Right atrium auricular region (tissue), 2 donors: Measurements from ENCODE around the gene GRAMD1A. TPM values are rescaled to one million over a fixed set of nuclear protein-coding genes. Genes with fewer than 3 reads are reported as not detected.

Experiments used
- DNase-seq: peaks from one replicate; pipeline ENCODE4 v3.0.0-alpha.2; 2019; ENCODE audit warnings: low spot score
- H3K27ac ChIP-seq, 2 donors: fragments of 200-600 bp; sonication (generic); 1 replicate in 1 of 2; 2 replicates in 1 of 2; pipeline ENCODE4 v1.5.1; 2016 to 2019
- H3K27me3 ChIP-seq, 2 donors: fragments of 200-600 bp; sonication (generic); one replicate each; pipeline versions ENCODE4 v1.5.1 to v1.6.0; 2017 to 2019
- H3K36me3 ChIP-seq: fragments of 200-600 bp; sonication (generic); one replicate; pipeline ENCODE4 v1.5.1; 2016
- H3K4me1 ChIP-seq, 2 donors: fragments of 200-600 bp; sonication (generic); one replicate each; pipeline versions ENCODE4 v1.5.1 to v1.6.0; 2017 to 2019
- H3K4me3 ChIP-seq, 2 donors: fragments of 200-600 bp; sonication (generic); 1 replicate in 1 of 2; 2 replicates in 1 of 2; pipeline ENCODE4 v1.5.1; 2017 to 2019; ENCODE audit warnings: mild to moderate bottlenecking in 1 of 2, moderate library complexity in 1 of 2
- H3K9me3 ChIP-seq, 2 donors: fragments of 200-600 bp; sonication (generic); one replicate each; pipeline ENCODE4 v1.5.1; 2019
- CTCF ChIP-seq, 2 donors: fragments of 200-600 bp; sonication (generic); IDR thresholded peaks; one replicate each; pipeline ENCODE4 v1.5.1; 2019; ENCODE audit warnings: antibody characterized with exemption in 2 of 2
- total RNA-seq, 2 donors: library from RNA; depleted of rRNA; stranded (reverse); fragments of >200 nt; gene quantifications; one replicate each; pipeline ENCODE4 v1.1.0, GENCODE V29; 2016

GRAMD1A gene
- total RNA-seq, 2 donors from 2014 or later: 29.6 to 37.7 TPM

GRCh38 chr19:35040826-35041547 lies 40.9 kb downstream of the GRAMD1A start:
- H3K4me1 ChIP-seq: peaks cover 0 to 62% of the 10 kb centered on the region in 2 donors
- TF ChIP-seq CTCF (IDR thresholded peaks at IDR 0.05): no peak
- H3K4me3 ChIP-seq: peak overlapping the region in 1 of 2 donors; percentile 25
- H3K27ac ChIP-seq: peak overlapping the region; percentile 81 to 82
- H3K27me3 ChIP-seq: no peaks in the 10 kb centered on the region
- peak; percentile 94 for DNase-seq
- H3K9me3 ChIP-seq: no peaks in the 10 kb centered on the region
- H3K36me3 ChIP-seq: peaks cover 13% of the 10 kb centered on the region

- H3K9me3 ChIP-seq: no peaks in the 10 kb centered on the region
- H3K36me3 ChIP-seq: peaks cover 8% of the 10 kb centered on the region
- peak within 1 kb of the TSS in 1 of 2 donors; percentile 25 for H3K4me3 ChIP-seq
- H3K27ac ChIP-seq: peak within 1 kb of the TSS; percentile 81 to 82
- H3K4me1 ChIP-seq: peaks cover 0 to 63% of the 10 kb centered on the region in 2 donors
- no peaks in the 10 kb centered on the region for H3K27me3 ChIP-seq
- no peak for TF ChIP-seq CTCF (IDR thresholded peaks at IDR 0.05)
- no peak for DNase-seq
These were observed 41.5 kb downstream of the GRAMD1A start, which contains the start of gene HPN for GRCh38 chr19:35041548-35042055. Gene HPN (plus strand): TSS chr19:35041721. CDS start chr19:35042507, 786 bp downstream.

GRCh38 chr19:35042056-35042730 lies 42.1 kb downstream of the GRAMD1A start:
- Histone ChIP-seq H3K4me3 (no peak overlapping the region), H3K27ac (peak overlapping the region; percentile 81 to 82), H3K27me3 (no peaks in the 10 kb centered on the region), H3K36me3 (peaks cover 2% of the 10 kb centered on the region), H3K4me1 (peaks cover 0 to 60% of the 10 kb centered on the region in 2 donors), H3K9me3 (no peaks in the 10 kb centered on the region)
- DNase-seq: no peak
- TF ChIP-seq CTCF (IDR thresholded peaks at IDR 0.05): no peak

- Histone ChIP-seq H3K9me3 (no peaks in the 10 kb centered on the region), H3K27ac (peak overlapping the region; percentile 81 to 82), H3K4me3 (no peak overlapping the region), H3K4me1 (peaks cover 0 to 51% of the 10 kb centered on the region in 2 donors), H3K36me3 (no peaks in the 10 kb centered on the region), H3K27me3 (no peaks in the 10 kb centered on the region)
- no peak for DNase-seq
- TF ChIP-seq CTCF (IDR thresholded peaks at IDR 0.05): no peak
These were observed 43.0 kb downstream of the GRAMD1A start for GRCh38 chr19:35042954-35043604.

GRCh38 chr19:35043906-35044305 lies 43.8 kb downstream of the GRAMD1A start:
- Histone ChIP-seq H3K4me3 (no peak overlapping the region), H3K4me1 (peaks cover 0 to 48% of the 10 kb centered on the region in 2 donors), H3K9me3 (no peaks in the 10 kb centered on the region), H3K36me3 (no peaks in the 10 kb centered on the region), H3K27ac (no peak overlapping the region), H3K27me3 (no peaks in the 10 kb centered on the region)
- no peak for DNase-seq
- TF ChIP-seq CTCF (IDR thresholded peaks at IDR 0.05): no peak
